ENCODE results near the gene BGLAP. TPM values are rescaled to one million over a fixed set of nuclear protein-coding genes. Genes with fewer than 3 reads are reported as not detected.
A peak's percentile ranks its signal among the peaks of the same experiment; 100 is the strongest.

Gene BGLAP
- polyA plus RNA-seq, 1 experiment = 0.26 TPM

DNA sequence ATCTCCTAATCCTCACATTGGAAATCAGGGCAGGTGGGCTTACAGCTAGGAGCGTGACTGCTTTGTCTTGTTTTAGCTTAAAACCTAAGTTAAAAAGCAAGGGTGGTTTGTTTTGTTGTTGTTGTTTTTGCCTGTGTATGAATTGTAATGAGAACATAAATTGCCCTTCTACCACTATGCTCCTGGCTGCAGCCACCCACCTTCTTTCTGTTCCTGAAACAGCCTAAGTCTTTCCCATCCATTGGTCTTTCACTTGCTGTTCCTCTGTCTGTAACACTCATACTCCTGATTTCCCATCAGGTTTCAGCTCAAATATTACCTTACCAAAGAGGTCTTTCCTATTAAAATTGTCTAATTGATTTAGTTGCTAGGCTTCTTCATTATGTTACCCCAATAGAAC is 41.5 kb downstream of the BGLAP start:
- ChIA-PET POLR2A (no interaction called here), CTCF (interaction anchor here (1.4 to 1.6 kb wide), 2 partner anchors 12 to 76 kb away, joined by 3 to 7 read pairs; partner anchors contain the start of gene GLMP)
- no peak for DNase-seq (ENCODE audit: low read depth)
- Histone ChIP-seq H3K4me3 (ENCODE audit: low read depth, low read length) (peak overlapping the region; percentile 90), H3K27me3 (ENCODE audit: control insufficient read depth, insufficient read depth, low read length) (no peaks in the 10 kb centered on the region), H3K36me3 (ENCODE audit: control insufficient read depth, insufficient read depth, low read length) (no peaks in the 10 kb centered on the region; the same call in none of the 2 replicates)
- no peak for TF ChIP-seq CTCF (IDR thresholded peaks at IDR 0.05; ENCODE audit: insufficient read depth, low read depth, low read length)

DNA sequence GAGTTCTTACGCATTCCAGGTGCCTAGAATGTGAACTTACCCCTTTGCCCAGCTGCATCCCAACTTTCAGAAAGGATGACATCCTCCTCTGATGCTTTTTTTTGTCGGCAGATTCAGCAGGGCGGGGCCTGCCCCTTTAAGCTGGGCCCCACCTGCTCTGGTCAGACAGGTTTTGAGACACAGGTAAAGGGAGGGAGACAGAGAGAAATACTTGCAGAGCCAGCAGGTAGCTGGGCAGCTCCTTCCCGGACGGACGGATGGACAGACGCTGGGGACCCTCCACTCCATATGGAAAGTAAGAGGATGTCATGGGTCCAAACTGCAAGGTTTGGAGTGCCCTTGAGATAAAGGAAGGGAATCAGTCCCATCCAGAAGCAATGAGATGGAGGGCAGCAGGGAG is 42.1 kb downstream of the BGLAP start, which contains the start of gene TMEM79:
Gene TMEM79, plus strand, starts transcription at position 214 of the 400 bp plus-strand sequence. CDS start 902 bp downstream, outside the sequence.
- no peak for TF ChIP-seq CTCF (IDR thresholded peaks at IDR 0.05; ENCODE audit: insufficient read depth, low read depth, low read length)
- Histone ChIP-seq H3K27me3 (ENCODE audit: control insufficient read depth, insufficient read depth, low read length) (no peaks in the 10 kb centered on the region), H3K4me3 (ENCODE audit: low read depth, low read length) (peak within 1 kb of the TSS; percentile 90), H3K36me3 (ENCODE audit: control insufficient read depth, insufficient read depth, low read length) (peaks cover 1% of the 10 kb centered on the region)
- no peak for DNase-seq (ENCODE audit: low read depth)
- ChIA-PET CTCF (interaction anchor here (1.4 to 1.6 kb wide), 2 partner anchors 11 to 76 kb away, joined by 3 to 7 read pairs; partner anchors contain the start of gene GLMP), POLR2A (no interaction called here)

- no peak for TF ChIP-seq CTCF (IDR thresholded peaks at IDR 0.05; ENCODE audit: insufficient read depth, low read depth, low read length)
- ChIA-PET CTCF (no interaction called here), POLR2A (no interaction called here)
- Histone ChIP-seq H3K4me3 (ENCODE audit: low read depth, low read length) (no peak overlapping the region), H3K36me3 (ENCODE audit: control insufficient read depth, insufficient read depth, low read length) (peaks cover 1% of the 10 kb centered on the region), H3K27me3 (ENCODE audit: control insufficient read depth, insufficient read depth, low read length) (no peaks in the 10 kb centered on the region)
- no peak for DNase-seq (ENCODE audit: low read depth)
Observed at GRCh38 chr1:156284757-156285156, 42.8 kb downstream of the BGLAP start.

DNA sequence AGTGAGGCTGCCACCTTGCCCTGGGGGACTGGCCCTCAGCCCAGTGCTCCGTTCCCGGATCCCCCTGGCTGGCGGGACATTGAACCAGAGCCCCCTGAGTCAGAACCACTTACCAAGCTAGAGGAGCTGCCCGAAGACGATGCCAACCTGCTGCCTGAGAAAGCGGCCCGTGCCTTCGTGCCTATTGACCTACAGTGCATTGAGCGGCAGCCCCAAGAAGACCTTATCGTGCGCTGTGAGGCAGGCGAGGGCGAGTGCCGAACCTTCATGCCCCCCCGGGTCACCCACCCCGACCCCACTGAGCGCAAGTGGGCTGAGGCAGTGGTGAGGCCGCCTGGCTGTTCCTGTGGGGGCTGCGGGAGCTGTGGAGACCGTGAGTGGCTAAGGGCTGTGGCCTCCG is 43.5 kb downstream of the BGLAP start:
- peaks cover 1% of the 10 kb centered on the region for H3K36me3 ChIP-seq (ENCODE audit: control insufficient read depth, insufficient read depth, low read length)
- H3K4me3 ChIP-seq (ENCODE audit: low read depth, low read length) = no peak overlapping the region
- POLR2A ChIA-PET = no interaction called here
- TF ChIP-seq CTCF (IDR thresholded peaks at IDR 0.05; ENCODE audit: insufficient read depth, low read depth, low read length) = no peak
- DNase-seq (ENCODE audit: low read depth) = no peak
- no peaks in the 10 kb centered on the region for H3K27me3 ChIP-seq (ENCODE audit: control insufficient read depth, insufficient read depth, low read length)
- CTCF ChIA-PET = interaction anchor here (0.6 kb wide), 1 partner anchor 165 kb away, joined by 3 read pairs; no protein-coding TSS in a partner anchor

DNA sequence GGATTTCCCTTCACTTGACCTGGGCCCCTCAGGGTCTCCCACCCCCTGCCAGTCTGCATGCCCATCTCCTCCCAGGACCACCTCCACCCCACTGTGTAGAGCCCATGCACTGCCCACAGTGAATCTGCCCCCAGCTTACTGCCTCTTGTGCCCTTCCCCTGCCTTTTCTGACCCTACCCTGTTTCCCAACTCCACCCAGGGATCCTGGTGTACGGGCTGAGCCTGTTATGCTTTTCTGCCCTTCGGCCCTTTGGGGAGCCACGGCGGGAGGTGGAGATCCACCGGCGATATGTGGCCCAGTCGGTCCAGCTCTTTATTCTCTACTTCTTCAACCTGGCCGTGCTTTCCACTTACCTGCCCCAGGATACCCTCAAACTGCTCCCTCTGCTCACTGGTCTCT is 44.1 kb downstream of the BGLAP start:
- no peak for TF ChIP-seq CTCF (IDR thresholded peaks at IDR 0.05; ENCODE audit: insufficient read depth, low read depth, low read length)
- Histone ChIP-seq H3K36me3 (ENCODE audit: control insufficient read depth, insufficient read depth, low read length) (peaks cover 1% of the 10 kb centered on the region), H3K27me3 (ENCODE audit: control insufficient read depth, insufficient read depth, low read length) (no peaks in the 10 kb centered on the region), H3K4me3 (ENCODE audit: low read depth, low read length) (no peak overlapping the region)
- no peak for DNase-seq (ENCODE audit: low read depth)
- POLR2A ChIA-PET = no interaction called here
- CTCF ChIA-PET = interaction anchor here (0.6 to 1.3 kb wide), 4 partner anchors 70 to 166 kb away, joined by 3 read pairs; no protein-coding TSS in a partner anchor

All from BJ (cell line).